Activated T-cell treated with anti-CD3 and anti-CD28 coated beads, Interleukin-2, amount 50 U/mL, for 72 hours (primary cell): ENCODE data around the gene CBY2. TPM values are rescaled to one million over a fixed set of nuclear protein-coding genes. Genes with fewer than 3 reads are reported as not detected.

ENCODE experiments used
- total RNA-seq, 2 donors: library from RNA; stranded (reverse); gene quantifications; one replicate each; pipeline ENCODE4 v1.2.3, GENCODE V29; 2022

The CBY2 gene
- total RNA-seq, 2 donors from 2014 or later: 0.32 TPM; not detected in 1

Other genes starting within 250 kb of the CBY2 start
- gene COG3, start 237.4 kb upstream of the CBY2 start, total RNA-seq: 10 to 100 TPM; 28.0 to 29.8 TPM
- not detected for gene ERICH6B, start 86.6 kb upstream of the CBY2 start, total RNA-seq
- gene SIAH3, start 149.4 kb downstream of the CBY2 start, total RNA-seq: under 1 TPM; 0.25 to 0.38 TPM